Endothelial cell of umbilical vein (primary cell): Measurements from ENCODE around the gene METTL21A. TPM values are rescaled to one million over a fixed set of nuclear protein-coding genes. Genes with fewer than 3 reads are reported as not detected.

Source experiments
- BruUV-seq: library from RNA; stranded (reverse); fragments of 400-500 nt; replicated peaks from 2 replicates; lab custom pipeline; 2021; lab: Mats Ljungman, UMichigan
- CTCF ChIA-PET: fragments of 300-600, 350-600 bp; sonication (Branson Sonifier 250); formaldehyde crosslinking; loops from one replicate; lab custom pipeline; 2021; ENCODE audit warnings: antibody characterized with exemption, inconsistent platforms; lab: Charles Lee
- POLR2A ChIA-PET: fragments of 300-600, 350-600 bp; sonication (Branson Sonifier 250); formaldehyde crosslinking; loops from one replicate; lab custom pipeline; 2021; ENCODE audit warnings: antibody characterized with exemption, inconsistent platforms; lab: Charles Lee
- DNase-seq: peaks from one replicate; pipeline ENCODE4 v3.0.0-alpha.2; 2011; ENCODE audit warnings: low read depth, low spot score
- FAIRE-seq: peaks from 2 replicates; lab custom pipeline; 2011; peaks lifted over from hg19 to GRCh38; lab: Jason Lieb, UNC
- H2AFZ ChIP-seq: 2 replicates; pipeline ENCODE4 v1.6.0; 2012; ENCODE audit warnings: low read depth, low read length, control low read depth, inconsistent platforms
- H3K27ac ChIP-seq: 2 replicates; pipeline ENCODE4 v1.5.1; 2011; ENCODE audit warnings: low read depth, mild to moderate bottlenecking, control low read depth, low read length, moderate library complexity; ENCODE audit not compliant: insufficient read depth
- H3K27me3 ChIP-seq, 2 experiments: 2 replicates each; pipeline versions ENCODE4 v1.6.0 to v1.6.1; 2011; ENCODE audit warnings: low read length in 2 of 2, mixed read lengths in 1 of 2; ENCODE audit not compliant: control insufficient read depth in 2 of 2, insufficient read depth in 2 of 2
- H3K36me3 ChIP-seq, 2 experiments: 2 replicates in 1 of 2; 3 replicates in 1 of 2; pipeline ENCODE4 v1.5.1; 2011; ENCODE audit warnings: low read length in 2 of 2, mild to moderate bottlenecking in 1 of 2, moderate library complexity in 1 of 2; ENCODE audit not compliant: control insufficient read depth in 2 of 2, insufficient read depth in 2 of 2; ENCODE audit errors: extremely low read depth in 1 of 2
- H3K4me1 ChIP-seq: 3 replicates; pipeline ENCODE4 v1.5.1; 2011; ENCODE audit warnings: mild to moderate bottlenecking, low read length; ENCODE audit not compliant: control insufficient read depth, insufficient read depth; ENCODE audit errors: extremely low read depth
- H3K4me2 ChIP-seq: 2 replicates; pipeline ENCODE4 v1.6.1; 2011; ENCODE audit warnings: low read length, control low read depth, mixed read lengths; ENCODE audit not compliant: insufficient read depth
- H3K4me3 ChIP-seq, 3 experiments: fragments of 200-600 bp in 1 of 3; sonication (generic), shearing (Covaris generic) in 1 of 3; replicated peaks in 1 of 3; 2 replicates each; pipeline ENCODE4 v1.5.1; 2011 to 2016; ENCODE audit warnings: control low read depth in 3 of 3, low read length in 3 of 3, mild to moderate bottlenecking in 2 of 3, inconsistent platforms in 1 of 3, low read depth in 1 of 3, moderate library complexity in 1 of 3; ENCODE audit not compliant: insufficient read depth in 1 of 3
- H3K79me2 ChIP-seq: 2 replicates; pipeline ENCODE4 v1.6.0; 2012; ENCODE audit warnings: low read length, inconsistent platforms; ENCODE audit not compliant: control insufficient read depth, insufficient read depth
- H3K9ac ChIP-seq: replicated peaks from 2 replicates; pipeline ENCODE3; 2011; ENCODE audit warnings: low read length, control low read depth; ENCODE audit not compliant: insufficient read depth; ENCODE audit errors: extremely low read depth
- H3K9me1 ChIP-seq: replicated peaks from 3 replicates; pipeline ENCODE4 v1.6.0; 2011; ENCODE audit warnings: mild to moderate bottlenecking, low read length; ENCODE audit not compliant: control insufficient read depth, insufficient read depth; ENCODE audit errors: extremely low read depth
- H3K9me3 ChIP-seq: replicated peaks from 2 replicates; pipeline ENCODE4 v1.5.1; 2012; ENCODE audit warnings: low read length, inconsistent platforms; ENCODE audit not compliant: control insufficient read depth, insufficient read depth
- H4K20me1 ChIP-seq: replicated peaks from 2 replicates; pipeline ENCODE3; 2011; ENCODE audit warnings: mild to moderate bottlenecking, low read length; ENCODE audit not compliant: control insufficient read depth, insufficient read depth; ENCODE audit errors: extremely low read depth
- CTCF ChIP-seq, 2 donors: IDR thresholded peaks; 1 replicate in 1 of 2; 2 replicates in 1 of 2; pipeline ENCODE4 v1.5.1; 2011; ENCODE audit warnings: low read length in 2 of 2, mild to moderate bottlenecking in 2 of 2, moderate library complexity in 2 of 2, control low read depth in 1 of 2, inconsistent platforms in 1 of 2, low read depth in 1 of 2; ENCODE audit not compliant: insufficient read depth in 1 of 2; ENCODE audit errors: extremely low read depth in 1 of 2
- EZH2 ChIP-seq: IDR thresholded peaks from 2 replicates; pipeline ENCODE4 v1.6.1; 2012; ENCODE audit warnings: borderline replicate concordance, low read depth, mild to moderate bottlenecking, moderate library complexity, low read length, inconsistent platforms; ENCODE audit not compliant: severe bottlenecking
- GATA2 ChIP-seq: IDR thresholded peaks from 2 replicates; pipeline ENCODE4 v1.7.0; 2011; ENCODE audit warnings: low read depth, mild to moderate bottlenecking, moderate library complexity, mixed read lengths, low read length; ENCODE audit not compliant: insufficient read length, insufficient read depth
- JUN ChIP-seq: IDR thresholded peaks from 2 replicates; pipeline ENCODE4 v1.6.1; 2011; ENCODE audit warnings: borderline replicate concordance, low read depth; ENCODE audit not compliant: insufficient read length, insufficient read depth
- MYC ChIP-seq: IDR thresholded peaks from one replicate; pipeline ENCODE4 v1.6.1; 2011; ENCODE audit warnings: mild to moderate bottlenecking, low read depth, low read length
- POLR2A ChIP-seq: IDR thresholded peaks from 2 replicates; pipeline ENCODE4 v1.6.1; 2012; ENCODE audit warnings: low read depth, mild to moderate bottlenecking, control low read depth, low read length
- POLR2AphosphoS5 ChIP-seq: IDR thresholded peaks from 2 replicates; pipeline ENCODE4 v1.6.1; 2012; ENCODE audit warnings: low read depth, mild to moderate bottlenecking, control low read depth, low read length, moderate library complexity; ENCODE audit not compliant: insufficient read depth
- dilution Hi-C: fragments of 300-500 bp; cut with MboI; formaldehyde crosslinking; loops from one replicate; pipeline ENCODE4 v1.15.0; 2019; ENCODE audit warnings: low sequenced_read_pairs; ENCODE audit not compliant: extremely low pct_ligation_motif_present
- intact Hi-C: fragments of 100-400 bp; cut with micrococcal nuclease; formaldehyde crosslinking; loops from one replicate; pipeline ENCODE4 v1.10.0; 2022
- polyA plus RNA-seq, 4 experiments: library from polyadenylated mRNA; depleted of rRNA in 3 of 4; stranded (reverse) in 3 of 4; unstranded in 1 of 4; fragments of >200 nt; gene quantifications; 2 replicates each; pipeline versions ENCODE4 v1.2.1 to v1.2.3, GENCODE V29; 2011 to 2012; ENCODE audit warnings: missing spikeins in 1 of 4
- total RNA-seq: library from RNA; stranded (reverse); gene quantifications from 2 replicates; pipeline ENCODE4 v1.2.3, GENCODE V29; 2021
- TF ChIP-seq, protein P1 (sequence below): IDR thresholded peaks from 2 replicates; pipeline ENCODE4 v1.6.1; 2011; ENCODE audit not compliant: insufficient read depth, insufficient read length

METTL21A gene
- total and polyA plus RNA-seq, 2 donors (not counting 3 experiments of a cell fraction or from before 2014, with no cell fraction given) = 11.6 to 14.0 TPM

DNA sequence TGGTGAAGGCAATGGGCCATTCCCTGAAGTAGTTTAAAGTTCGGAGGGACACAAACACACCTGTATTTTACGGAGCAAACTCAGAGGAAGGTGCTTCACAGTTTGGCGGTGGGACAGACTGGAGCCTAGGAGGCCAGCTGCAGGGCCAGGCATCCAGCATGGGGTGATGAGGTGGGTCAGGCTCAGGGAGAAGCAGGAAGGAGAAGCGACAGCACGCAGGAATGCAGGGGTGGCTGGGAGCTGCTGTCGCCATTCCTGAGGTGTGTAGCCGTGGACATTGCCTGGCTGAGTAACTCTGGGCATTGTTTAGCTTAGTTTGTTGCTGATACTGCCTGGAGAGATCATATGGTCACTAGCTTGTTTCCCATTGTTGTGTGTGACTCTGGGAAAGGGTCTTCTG is 35.8 kb upstream of the METTL21A start:
- no TSS peak for BruUV-seq

More for the DNA sequence above, 35.8 kb upstream of the METTL21A start:
- H3K27ac ChIP-seq = no peak overlapping the region
- no peaks in the 10 kb centered on the region for H3K9me1 ChIP-seq
- no peak overlapping the region for H3K4me2 ChIP-seq
- H3K9ac ChIP-seq = no peak overlapping the region
- no peak for FAIRE-seq
- CTCF ChIA-PET = interaction anchor here (0.9 to 1.1 kb wide), 2 partner anchors 23 to 34 kb away, joined by 4 read pairs; no protein-coding TSS in a partner anchor
- no peak overlapping the region for H3K4me3 ChIP-seq
- H3K27me3 ChIP-seq = no peaks in the 10 kb centered on the region
- no peaks in the 10 kb centered on the region for H3K9me3 ChIP-seq
- no peaks in the 10 kb centered on the region for H3K36me3 ChIP-seq
- dilution Hi-C loops = no loop called here
- intact Hi-C loops = no loop called here
- H3K4me1 ChIP-seq = no peaks in the 10 kb centered on the region
- POLR2A ChIA-PET = no interaction called here
- no peak overlapping the region for H2AFZ ChIP-seq
- TF ChIP-seq POLR2AphosphoS5 = no peak
- TF ChIP-seq GATA2 = no peak
- TF ChIP-seq EZH2 = no peak
- no peak for TF ChIP-seq POLR2A
- TF ChIP-seq JUN = no peak
- no peak for TF ChIP-seq MYC
- TF ChIP-seq CTCF (IDR thresholded peaks at IDR 0.05; ENCODE audit: extremely low read depth in 1 of 2, insufficient read depth in 1 of 2, low read depth in 1 of 2, low read length in 2 of 2) = no peak
- TF ChIP-seq, protein P1, sequence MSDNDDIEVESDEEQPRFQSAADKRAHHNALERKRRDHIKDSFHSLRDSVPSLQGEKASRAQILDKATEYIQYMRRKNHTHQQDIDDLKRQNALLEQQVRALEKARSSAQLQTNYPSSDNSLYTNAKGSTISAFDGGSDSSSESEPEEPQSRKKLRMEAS = no peak
- H4K20me1 ChIP-seq = no peaks in the 10 kb centered on the region
- H3K79me2 ChIP-seq = no peaks in the 10 kb centered on the region
- no peak for DNase-seq
